Central memory CD4-positive, alpha-beta T cell (primary cell): ENCODE measurements around the gene ALDOB.
"Not testable (repeated sequence)": the region's sequence is repeated elsewhere in the genome, so short reads cannot be mapped to it uniquely, and the experiment has no call there.

Source experiments
- DNase-seq: peaks from one replicate; pipeline ENCODE4 v3.0.0; 2022

ALDOB gene

DNA sequence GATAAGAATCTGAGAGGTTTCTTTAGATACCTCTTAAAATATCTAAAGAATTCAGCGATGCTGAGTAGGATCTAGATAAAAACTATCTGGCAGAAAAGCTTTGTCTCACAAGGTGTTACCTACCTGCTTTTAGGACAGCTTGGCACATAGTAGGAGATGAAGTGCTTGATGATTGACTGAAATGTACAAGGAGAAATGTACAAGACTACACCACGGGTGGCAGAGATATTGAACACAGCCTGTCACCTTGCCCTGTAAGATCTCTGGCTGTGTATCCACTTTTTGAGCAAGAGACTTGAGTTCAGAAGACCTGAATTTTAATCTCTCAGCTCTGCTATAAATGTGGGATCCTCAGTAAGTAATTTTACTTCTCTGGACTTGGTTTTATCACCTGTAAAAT is 15.7 kb downstream of the ALDOB start:
- no peak for DNase-seq

- no peak for DNase-seq
These were observed 16.8 kb downstream of the ALDOB start for GRCh38 chr9:101418518-101419430.

GRCh38 chr9:101417977-101418376 is 17.6 kb downstream of the ALDOB start:
- DNase-seq, result no peak

DNA sequence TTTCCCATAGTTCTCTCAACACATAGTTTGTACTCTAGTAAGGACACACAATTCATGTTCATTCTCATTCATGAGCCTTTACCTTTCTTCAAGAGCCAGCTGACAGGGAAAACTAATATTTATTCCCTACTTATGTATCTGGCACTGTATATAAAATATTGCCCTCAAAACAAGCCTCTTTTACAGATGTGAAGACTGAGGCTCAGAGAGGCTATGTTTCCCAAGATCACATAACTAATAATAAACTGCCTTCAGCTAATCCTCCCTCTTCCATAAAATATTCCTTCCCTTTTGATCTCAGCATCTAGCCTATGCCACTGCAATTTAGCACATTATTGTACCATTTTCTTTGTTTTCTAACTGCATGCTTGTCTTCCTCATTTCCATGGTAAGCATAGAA is 18.2 kb downstream of the ALDOB start:
- no peak for DNase-seq

DNA sequence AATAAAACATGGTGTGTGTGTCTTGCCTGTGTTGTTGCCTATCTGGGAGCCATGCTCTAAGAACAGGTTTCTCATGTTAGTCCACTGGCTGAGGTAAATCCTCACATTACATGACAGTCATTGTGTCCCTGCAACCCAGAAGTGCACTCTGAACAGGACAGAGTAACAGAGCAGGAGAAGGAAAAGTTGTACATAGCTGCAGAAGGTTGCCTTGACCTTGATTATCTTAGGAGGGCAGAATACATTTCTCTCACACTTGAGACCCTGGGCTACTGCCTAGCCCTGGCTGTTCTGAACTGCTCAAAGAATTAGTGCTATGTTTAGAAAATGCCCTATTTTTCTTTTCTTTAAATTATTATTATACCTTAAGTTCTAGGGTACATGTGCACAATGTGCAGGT is 20.0 kb downstream of the ALDOB start:
- no peak for DNase-seq

- no peak for DNase-seq
These were observed 20.7 kb downstream of the ALDOB start for GRCh38 chr9:101414839-101415238.

GRCh38 chr9:101409079-101409477 is 26.5 kb downstream of the ALDOB start:
- DNase-seq, result no peak

DNA sequence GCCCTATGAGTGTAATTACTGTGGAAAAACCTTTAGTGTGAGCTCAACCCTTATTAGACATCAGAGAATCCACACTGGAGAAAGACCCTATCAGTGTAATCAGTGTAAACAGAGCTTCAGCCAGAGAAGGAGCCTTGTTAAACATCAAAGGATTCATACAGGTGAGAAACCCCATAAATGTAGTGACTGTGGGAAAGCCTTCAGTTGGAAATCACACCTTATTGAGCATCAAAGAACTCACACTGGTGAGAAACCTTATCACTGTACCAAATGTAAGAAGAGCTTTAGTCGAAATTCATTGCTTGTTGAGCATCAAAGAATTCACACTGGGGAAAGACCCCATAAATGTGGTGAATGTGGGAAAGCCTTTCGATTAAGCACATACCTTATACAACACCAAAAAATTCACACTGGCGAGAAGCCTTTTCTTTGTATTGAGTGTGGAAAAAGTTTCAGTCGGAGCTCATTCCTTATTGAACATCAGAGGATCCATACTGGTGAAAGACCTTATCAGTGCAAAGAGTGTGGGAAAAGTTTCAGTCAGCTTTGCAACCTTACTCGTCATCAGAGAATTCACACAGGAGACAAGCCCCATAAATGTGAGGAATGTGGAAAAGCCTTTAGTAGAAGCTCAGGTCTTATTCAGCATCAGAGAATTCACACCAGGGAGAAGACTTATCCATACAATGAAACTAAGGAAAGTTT is 27.0 kb downstream of the ALDOB start:
- no peak for DNase-seq

DNA sequence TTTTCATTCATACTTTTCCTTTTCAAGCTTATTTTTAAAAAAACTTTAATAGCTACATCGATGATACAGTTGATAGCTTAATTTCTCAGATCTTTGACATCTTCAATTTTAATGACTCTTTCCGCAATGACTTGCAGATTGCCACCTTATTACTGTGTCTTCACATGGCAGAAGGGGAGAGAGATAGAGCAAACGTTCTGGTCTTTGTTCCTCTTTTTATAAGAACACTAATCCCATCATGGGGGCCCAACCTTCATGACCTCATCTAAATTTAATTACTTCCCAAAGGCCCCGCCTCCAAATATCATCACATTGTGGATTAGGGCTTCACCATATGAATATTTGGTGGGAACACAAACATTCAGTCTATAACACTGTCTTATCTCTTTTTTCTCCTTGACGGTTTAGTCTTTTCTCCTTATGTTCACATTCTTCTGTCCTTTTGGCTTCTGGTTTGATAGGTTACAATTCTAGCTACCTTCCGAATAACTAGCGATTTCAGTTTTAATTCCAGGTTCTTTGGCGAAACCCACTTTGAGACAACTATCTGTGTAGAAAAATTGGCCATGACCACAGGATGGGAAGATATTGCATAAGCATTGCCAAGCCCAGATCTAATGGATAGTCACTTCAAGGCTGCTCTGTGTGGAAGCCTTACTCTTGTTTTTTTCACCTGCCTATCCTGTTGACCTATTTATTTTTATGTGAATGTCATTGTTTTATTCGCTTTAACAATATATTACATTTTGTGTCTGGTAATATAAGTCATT is 31.9 kb downstream of the ALDOB start:
- no peak for DNase-seq

- DNase-seq, result no peak
These were observed 35.5 kb downstream of the ALDOB start for GRCh38 chr9:101400120-101400519.

DNA sequence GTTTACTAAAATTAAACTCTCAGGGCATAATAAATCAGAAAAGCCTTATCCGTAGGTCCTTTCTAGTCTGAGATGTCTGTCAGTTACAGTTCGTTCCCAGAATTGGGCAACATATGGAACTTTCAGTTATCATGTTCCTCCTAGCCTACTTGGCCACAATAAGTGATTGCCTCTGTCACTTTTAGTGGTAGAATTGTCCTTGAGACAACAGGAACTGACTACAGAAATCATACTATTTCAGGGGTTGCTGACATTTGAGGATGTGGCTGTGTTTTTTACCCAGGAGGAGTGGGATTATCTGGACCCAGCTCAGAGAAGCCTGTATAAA is 36.0 kb downstream of the ALDOB start:
- DNase-seq, result no peak

DNA sequence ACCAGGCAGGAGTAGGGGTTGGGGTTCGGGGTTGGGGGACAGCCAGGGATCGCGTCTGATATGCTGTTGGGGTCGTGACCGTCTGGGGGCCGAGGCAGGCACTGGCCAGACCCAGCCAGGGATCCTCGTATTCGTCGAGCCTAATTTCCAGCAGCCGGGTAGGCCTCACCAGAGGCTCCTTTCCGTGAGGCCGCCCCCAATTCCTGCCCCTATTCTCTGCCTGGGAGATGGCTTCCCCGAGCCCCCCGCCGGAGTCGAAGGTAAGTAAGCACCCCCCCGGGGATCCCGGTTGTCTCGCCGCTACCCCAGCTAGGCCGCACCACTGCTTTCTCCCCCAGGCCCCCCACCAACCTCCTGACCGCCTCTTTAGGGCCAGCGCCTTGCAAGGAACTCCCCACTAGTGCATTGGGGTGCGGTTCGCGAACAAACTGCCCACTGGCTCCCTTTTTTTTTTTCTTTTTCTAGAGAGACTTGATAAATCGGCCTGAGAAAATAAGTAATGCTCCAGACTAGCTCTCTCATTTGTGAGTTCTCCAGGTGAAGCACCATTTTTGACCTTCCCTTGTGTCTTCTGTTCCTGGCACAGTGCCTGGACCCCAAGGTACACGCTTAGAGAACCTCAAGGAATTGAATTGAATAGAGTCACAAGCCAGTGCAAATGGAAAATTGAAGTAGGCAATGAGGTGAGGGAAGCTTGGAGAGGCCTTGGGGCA is 36.5 kb downstream of the ALDOB start:
- no peak for DNase-seq

DNA sequence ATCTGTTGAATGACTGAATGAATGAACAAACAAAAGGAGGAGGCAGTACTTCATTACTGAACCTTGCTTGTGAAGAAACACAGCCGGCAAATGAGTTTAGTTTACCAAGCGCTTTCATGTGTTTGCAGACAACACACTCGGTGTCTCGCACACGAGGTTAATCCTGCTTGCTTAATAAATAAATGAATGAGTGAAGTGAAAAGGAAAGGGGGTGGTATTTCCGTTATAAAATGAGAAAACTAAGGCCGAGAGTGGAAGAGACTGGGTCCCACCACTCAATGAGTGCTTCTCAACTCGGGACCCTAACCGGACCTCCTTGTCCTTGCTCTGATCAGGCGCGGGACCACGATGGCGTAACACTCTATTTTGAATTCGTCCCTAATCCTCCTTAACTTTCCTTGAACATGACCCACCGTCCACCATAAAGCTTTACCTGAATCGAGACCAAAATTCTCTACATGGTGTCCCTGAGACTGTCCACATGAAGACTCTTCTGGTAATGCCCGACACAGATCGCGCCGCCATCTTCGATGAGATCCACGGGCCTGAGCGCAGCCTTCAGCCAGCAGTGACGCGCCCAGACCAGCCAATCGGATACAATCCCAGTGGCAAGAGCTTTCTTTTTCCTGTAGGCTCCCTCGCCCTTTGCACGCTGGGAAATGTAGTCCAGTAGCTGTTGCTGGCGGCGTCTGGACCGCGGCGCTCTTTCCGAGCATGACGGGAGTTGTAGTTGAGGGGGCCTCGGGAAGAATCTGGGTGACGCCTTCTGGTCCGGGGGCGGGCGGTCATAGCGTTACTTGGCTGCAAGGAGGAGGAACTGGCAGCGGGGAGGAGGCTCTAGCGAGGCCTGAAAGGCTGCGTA is 37.3 kb downstream of the ALDOB start, which contains the start of the genes MRPL50 and ZNF189:
Gene MRPL50, minus strand, starts transcription at position 551 of the 862 bp plus-strand sequence. Its CDS starts 26 bp downstream, at position 525.
Gene ZNF189, plus strand, starts transcription at position 784 of the 862 bp plus-strand sequence. CDS start 306 bp downstream, outside the sequence.
- peak; percentile 97 for DNase-seq

DNA sequence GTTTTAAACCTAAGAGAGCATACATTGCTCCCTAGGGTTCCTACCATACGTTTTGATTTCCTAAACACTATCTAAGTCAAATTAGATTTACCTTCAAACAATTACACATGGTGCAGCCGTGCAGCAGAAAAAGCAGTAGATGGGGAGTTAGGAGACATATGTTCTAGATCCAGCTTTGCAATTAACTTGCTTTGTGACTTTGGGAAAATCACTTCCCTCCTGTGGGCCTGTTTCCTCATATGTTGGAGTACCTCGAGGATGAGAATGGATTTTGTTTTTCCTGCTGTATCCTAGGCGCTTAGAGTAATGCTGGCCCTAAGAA is 37.9 kb downstream of the ALDOB start:
- no peak for DNase-seq

- DNase-seq, result no peak
These were observed 40.9 kb downstream of the ALDOB start for GRCh38 chr9:101394687-101395086.

GRCh38 chr9:101393135-101393534 is 42.4 kb downstream of the ALDOB start:
- DNase-seq, result no peak

DNA sequence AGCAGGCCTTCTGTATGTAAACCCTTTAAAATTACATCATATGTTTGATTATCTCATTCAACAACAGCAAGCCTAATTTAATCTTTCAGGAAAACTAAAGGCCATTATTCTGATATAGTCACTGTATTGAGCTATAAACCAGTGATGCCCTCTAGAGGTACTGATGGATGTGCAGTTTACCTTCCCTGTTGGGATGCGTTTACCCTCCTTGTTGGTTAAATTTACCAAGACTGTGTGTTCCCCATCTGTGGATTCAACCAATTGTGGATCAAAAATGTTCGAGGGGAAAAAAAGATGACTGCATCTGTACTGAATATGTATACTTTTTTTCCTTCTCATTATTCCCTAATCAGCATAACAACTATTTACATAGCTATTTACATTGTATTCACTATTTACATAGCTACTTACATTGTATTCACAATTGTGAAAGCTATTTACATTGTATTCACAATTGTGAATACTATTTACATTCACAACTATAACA is 47.0 kb downstream of the ALDOB start:
- DNase-seq, result no peak

DNA sequence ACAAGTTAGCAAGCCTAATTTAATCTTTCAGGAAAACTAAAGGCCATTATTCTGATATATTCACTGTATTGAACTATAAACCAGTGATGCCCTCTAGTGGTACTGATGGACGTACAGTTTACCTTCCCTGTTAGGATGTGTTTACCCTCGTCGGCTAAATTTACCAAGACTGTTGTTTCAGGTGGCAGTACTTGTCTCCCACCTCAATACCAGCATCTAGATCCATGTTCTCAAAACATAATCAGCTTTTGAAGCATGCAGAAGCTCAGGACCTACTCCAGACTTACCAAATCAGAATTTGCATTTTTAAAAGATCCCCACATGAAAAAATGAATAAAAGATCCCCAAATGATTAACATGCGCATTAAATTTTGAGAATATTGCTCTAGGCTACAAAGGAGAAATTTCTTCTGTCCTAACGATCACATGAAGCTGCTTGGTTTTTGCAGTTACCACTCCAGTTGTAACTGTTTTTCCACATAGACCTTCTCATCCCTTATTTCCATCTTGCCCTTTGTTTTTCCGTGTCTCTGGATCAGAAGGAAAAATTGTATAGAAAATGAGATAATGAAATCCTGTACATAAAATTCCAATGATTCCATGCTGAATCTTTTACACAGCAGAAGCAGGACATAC is 47.6 kb downstream of the ALDOB start:
- DNase-seq, result peak; percentile 24

- DNase-seq, result not testable (repeated sequence)
These were observed 50.6 kb downstream of the ALDOB start, which contains the start of gene BAAT for GRCh38 chr9:101384873-101385536. BAAT (minus strand) TSS chr9:101385006; CDS start chr9:101371404, 13,602 bp downstream.

- no peak for DNase-seq
These were observed 52.2 kb downstream of the ALDOB start for GRCh38 chr9:101383361-101383760.
